GM19397 (cell line): ENCODE results near the gene SPINDOC.
"Not testable (repeated sequence)": the region's sequence is repeated elsewhere in the genome, so short reads cannot be mapped to it uniquely, and the experiment has no call there.

Experiments used
- ATAC-seq: cut with Tn5 transposase; IDR thresholded peaks from one replicate; pipeline ENCODE4 v1.9.1; 2021; ENCODE audit warnings: mild to moderate bottlenecking, moderate library complexity; ENCODE audit not compliant: unreplicated experiment

Gene SPINDOC

DNA sequence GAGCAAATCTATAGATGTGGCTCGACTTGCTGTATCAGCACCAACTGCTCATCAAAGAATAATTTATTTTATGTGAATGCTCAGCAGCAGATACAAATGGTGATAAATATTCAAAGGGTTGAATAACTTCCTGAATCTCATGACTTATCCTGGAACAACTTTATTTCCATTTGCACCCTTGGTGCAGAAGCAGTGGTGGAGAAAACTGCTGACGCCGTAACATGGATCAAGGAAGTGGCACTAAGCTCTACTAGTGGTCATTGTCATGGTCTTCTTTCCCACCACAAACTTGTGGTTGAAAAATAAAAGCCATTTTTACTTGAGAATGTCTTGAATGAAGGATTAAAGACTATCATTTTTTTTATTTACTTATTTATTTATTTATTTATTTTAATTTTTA, 40.2 kb downstream of the SPINDOC start:
- no peak for ATAC-seq

- ATAC-seq: no peak
These were observed 41.4 kb downstream of the SPINDOC start for GRCh38 chr11:63854696-63855095.

DNA sequence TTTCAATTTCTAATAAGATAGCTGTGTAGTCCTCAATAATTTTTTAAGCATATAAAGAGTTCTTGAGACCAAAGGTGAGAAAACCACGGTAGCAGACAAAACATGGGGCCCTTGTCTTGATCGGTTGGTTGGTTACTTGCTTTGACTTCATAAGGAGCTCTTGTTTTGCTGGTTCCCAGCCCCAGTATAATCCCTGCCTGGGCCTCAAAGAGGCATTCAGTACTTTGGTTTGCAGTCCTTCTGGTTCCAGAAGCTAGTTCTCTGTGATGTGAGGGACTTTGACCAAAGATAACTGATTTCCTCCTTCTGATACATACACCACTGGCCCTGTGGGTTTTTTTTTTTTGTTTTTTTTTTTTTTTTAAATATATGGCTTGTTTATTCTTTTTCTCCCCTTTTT, 42.7 kb downstream of the SPINDOC start:
- no peak for ATAC-seq

GRCh38 chr11:63858628-63859550, 45.6 kb downstream of the SPINDOC start:
- no peak for ATAC-seq

DNA sequence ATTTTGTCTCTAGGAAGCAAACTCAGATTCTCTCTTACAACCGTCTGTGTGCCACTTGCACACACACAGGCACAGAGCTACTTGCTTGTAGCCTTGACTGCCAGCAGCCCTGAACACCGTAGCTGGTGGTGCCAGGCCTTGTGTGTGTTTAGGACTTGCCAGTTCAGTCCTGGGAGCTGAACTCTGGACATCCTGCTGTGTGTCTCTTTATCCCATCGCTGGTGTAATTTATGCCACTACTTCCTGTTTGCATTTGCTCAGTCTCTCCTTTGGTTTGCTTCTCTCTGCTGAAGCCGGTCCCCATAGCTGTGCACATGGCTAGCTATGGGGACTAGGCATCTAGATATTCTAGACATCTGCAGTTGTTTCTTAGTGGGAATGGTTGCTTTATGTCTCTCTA, 49.7 kb downstream of the SPINDOC start:
- ATAC-seq: no peak

DNA sequence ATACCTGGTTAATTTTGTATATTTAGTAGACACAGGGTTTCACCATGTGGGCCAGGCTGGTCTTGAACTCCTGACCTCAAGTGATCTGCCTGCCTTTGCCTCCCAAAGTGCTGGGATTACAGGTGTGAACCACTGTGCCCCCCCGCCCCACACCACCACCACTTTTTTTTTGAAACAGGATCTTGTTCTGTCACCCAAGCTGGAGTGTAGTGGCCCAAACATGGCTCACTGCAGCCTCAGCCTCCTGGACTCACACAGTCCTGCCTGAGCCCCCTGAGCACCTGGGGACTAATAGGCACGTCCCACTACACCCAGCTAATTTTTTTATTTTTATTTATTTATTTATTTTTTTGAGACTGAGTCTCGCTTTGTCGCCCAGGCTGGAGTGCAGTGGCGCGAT, 50.4 kb downstream of the SPINDOC start:
- ATAC-seq: not testable (repeated sequence)

GRCh38 chr11:63866211-63866610, 53.0 kb downstream of the SPINDOC start:
- ATAC-seq: no peak

DNA sequence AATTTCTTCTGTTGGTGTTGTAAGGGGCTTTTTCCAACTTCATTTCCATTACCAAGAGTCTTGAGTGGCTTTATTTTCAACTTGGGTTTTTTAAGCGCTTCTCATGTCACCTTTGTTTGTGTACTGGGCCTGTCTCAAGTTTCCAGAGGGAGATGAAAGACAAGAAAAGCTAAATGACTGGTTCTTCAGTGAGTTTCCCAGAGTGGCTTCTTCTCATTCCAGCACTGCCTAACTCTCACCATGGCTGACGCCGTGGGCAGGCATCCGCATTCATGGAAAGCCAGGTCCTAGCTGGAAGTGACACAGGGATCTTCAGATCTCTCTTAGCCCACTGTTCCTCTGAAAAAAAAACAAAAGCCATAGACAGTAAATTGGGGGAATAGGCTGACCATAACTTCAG, 54.3 kb downstream of the SPINDOC start:
- no peak for ATAC-seq

DNA sequence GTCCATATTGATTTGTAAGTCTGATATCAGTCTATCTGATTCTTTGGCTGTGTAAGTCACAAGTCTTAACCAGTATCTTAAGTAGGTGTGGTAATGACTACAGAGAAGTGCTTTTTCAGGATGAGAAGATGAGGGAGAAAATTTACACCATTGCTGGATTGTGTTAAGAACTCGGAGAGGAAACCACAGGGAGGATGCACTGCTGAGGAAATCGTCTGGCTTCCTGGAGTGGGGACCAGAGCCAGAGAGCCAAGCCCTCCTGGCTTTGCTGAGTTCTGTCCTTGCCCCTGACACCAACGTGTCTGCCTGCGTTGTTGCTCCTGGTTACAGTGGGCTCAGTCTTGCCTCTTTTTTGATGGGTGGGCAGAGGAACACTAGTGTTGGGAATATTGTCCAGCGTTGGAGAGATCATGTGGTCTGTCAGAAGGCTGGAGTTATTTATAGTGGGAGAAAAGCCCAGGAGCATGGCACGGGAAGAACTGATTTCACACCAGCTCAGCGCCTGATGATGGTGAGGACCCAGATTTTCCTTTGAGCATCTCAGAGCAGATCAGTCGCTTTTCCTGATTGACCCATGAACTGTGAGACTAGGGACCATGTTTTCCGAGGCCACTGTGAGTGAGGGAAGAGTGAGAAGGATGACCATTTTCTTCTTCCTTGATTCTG, 55.3 kb downstream of the SPINDOC start:
- ATAC-seq: no peak

GRCh38 chr11:63869171-63869591, 55.9 kb downstream of the SPINDOC start:
- ATAC-seq: no peak

DNA sequence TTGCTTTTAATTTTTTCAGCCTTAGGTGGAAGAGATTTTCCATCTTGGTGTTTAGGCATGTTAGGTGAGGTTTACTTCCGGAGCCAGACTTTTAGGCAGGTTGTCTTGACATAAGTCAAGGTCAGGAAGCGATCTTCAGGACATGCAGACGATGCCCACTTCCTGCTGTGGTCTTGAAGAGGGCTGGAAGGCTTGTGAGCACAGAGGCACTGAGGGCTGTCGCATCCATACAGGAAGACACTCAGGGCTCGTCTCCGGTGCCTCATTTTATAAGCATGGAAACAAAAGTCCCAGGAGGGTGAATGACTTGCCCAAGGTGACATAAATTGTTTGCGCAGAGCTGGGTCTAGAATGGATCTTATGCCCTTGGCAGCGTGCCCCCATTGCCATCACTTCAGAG, 56.4 kb downstream of the SPINDOC start:
- ATAC-seq: no peak

GRCh38 chr11:63870351-63871140, 57.3 kb downstream of the SPINDOC start:
- no peak for ATAC-seq

GRCh38 chr11:63871962-63872799, 58.9 kb downstream of the SPINDOC start:
- peak; percentile 91 for ATAC-seq

DNA sequence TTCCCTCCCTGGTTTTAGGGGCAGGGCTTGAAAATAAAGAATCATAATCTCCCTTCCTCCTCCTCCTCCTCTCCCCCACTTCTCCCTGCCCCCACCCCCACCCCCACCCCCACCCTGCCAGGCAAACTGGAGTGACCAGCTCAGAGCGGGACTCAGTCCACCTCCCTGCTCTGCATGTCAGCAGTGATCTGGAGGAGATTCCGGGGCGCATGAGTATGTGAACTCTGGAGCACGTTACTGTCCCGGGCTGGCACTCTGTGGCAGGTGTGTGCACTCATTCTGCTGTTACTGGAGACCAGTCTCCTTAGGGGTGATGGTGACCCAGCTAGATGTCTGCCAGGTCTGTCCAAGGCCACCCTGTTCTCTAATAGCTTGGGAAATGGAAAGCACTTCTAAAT, 59.5 kb downstream of the SPINDOC start:
- no peak for ATAC-seq

DNA sequence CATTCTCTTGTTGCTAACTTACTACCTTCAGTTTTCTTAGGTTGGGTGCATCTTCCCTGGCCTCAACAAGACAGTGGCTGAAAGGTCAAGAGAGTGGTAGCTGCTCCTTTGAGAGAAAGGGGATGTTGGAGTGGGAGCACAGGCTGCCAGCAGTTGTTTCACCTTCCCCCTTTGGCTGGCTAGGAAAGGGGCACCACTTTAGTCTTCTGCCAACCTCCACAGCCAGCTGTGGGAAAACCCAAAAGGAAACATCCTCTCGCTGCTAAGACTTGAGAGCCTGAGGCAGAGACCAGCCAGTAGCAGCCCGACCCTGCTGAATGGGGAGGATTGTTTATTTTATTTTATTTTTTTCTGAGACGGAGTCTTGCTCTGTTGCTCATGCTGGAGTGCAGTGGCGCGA, 60.1 kb downstream of the SPINDOC start:
- ATAC-seq: no peak

- ATAC-seq: no peak
These were observed 61.3 kb downstream of the SPINDOC start for GRCh38 chr11:63874511-63874910.

DNA sequence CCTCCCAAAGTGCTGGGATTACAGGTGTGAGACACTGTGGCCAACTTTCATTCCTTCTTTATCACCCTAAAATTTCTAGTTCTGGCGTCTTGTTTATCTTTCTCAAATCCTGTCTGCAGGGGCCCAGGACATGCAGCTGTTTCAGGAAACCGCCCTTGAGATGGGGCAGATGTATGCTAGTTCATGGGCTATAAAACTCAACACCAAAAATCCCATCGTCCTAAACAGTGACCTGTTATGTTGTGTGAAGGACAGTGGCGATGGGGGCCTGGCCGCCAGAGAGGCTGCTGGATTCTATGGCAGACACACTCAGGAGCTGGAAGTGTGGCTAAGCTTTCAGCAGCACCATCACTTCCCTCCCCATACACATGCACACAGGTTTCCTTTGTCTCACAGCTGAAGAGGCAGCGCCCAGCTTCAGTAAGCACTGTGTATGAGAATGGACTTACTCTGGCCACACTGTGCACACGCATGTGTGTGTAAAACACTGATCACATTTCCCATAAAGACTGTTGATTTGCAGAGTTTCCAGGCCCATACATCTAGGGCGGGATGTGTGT, 62.3 kb downstream of the SPINDOC start:
- no peak for ATAC-seq

- ATAC-seq: no peak
These were observed 63.4 kb downstream of the SPINDOC start for GRCh38 chr11:63876616-63877015.
